NCI-H146 (cell line): ENCODE results near the gene TBC1D2B.
"Not testable (repeated sequence)": the region's sequence is repeated elsewhere in the genome, so short reads cannot be mapped to it uniquely, and the experiment has no call there.

ENCODE experiments used
- DNase-seq: peaks from one replicate; lab custom pipeline; 2025; lab: John Stamatoyannopoulos, UW

Gene TBC1D2B

GRCh38 chr15:78002996-78003395, 74.5 kb downstream of the TBC1D2B start:
- DNase-seq, result no peak

- no peak for DNase-seq
These were observed 75.9 kb downstream of the TBC1D2B start for GRCh38 chr15:78001656-78002055.

- no peak for DNase-seq
These were observed 76.6 kb downstream of the TBC1D2B start for GRCh38 chr15:78000927-78001249.

- peak; percentile 36 for DNase-seq
These were observed 77.2 kb downstream of the TBC1D2B start for GRCh38 chr15:78000091-78000926.

GRCh38 chr15:77999486-77999885, 78.0 kb downstream of the TBC1D2B start:
- no peak for DNase-seq

GRCh38 chr15:77998592-77998991, 78.9 kb downstream of the TBC1D2B start:
- no peak for DNase-seq

- not testable (repeated sequence) for DNase-seq
These were observed 79.6 kb downstream of the TBC1D2B start for GRCh38 chr15:77997761-77998554.

GRCh38 chr15:77997221-77997620, 80.3 kb downstream of the TBC1D2B start:
- not testable (repeated sequence) for DNase-seq

- DNase-seq, result not testable (repeated sequence)
These were observed 80.8 kb downstream of the TBC1D2B start for GRCh38 chr15:77996713-77997171.

GRCh38 chr15:77996226-77996625, 81.3 kb downstream of the TBC1D2B start:
- DNase-seq, result not testable (repeated sequence)

- DNase-seq, result not testable (repeated sequence)
These were observed 82.0 kb downstream of the TBC1D2B start for GRCh38 chr15:77995537-77995918.

GRCh38 chr15:77994893-77995536, 82.5 kb downstream of the TBC1D2B start:
- DNase-seq, result peak; percentile 63

- not testable (repeated sequence) for DNase-seq
These were observed 83.4 kb downstream of the TBC1D2B start for GRCh38 chr15:77993970-77994693.

- DNase-seq, result no peak
These were observed 84.1 kb downstream of the TBC1D2B start for GRCh38 chr15:77993374-77993911.

GRCh38 chr15:77992356-77993222, 84.9 kb downstream of the TBC1D2B start:
- no peak for DNase-seq

- not testable (repeated sequence) for DNase-seq
These were observed 85.8 kb downstream of the TBC1D2B start for GRCh38 chr15:77991658-77992201.

- DNase-seq, result no peak
These were observed 86.5 kb downstream of the TBC1D2B start for GRCh38 chr15:77991029-77991406.

GRCh38 chr15:77989296-77990143, 88.0 kb downstream of the TBC1D2B start:
- no peak for DNase-seq
